Testis (tissue), 2 donors: Measurements from ENCODE around the gene RBP5.

ENCODE experiments used
- POLR2A ChIP-seq: fragments of 450-650 bp; IDR thresholded peaks from one replicate; pipeline ENCODE4 v1.6.1; 2017; ENCODE audit warnings: antibody characterized with exemption, mild to moderate bottlenecking, moderate library complexity
- TF ChIP-seq, protein P1 (sequence below), 3 experiments: fragments of 450-650 bp in 2 of 3; fragments of 200-600 bp in 1 of 3; sonication (generic) in 1 of 3; IDR thresholded peaks; one replicate each; pipeline ENCODE4 v1.5.1; 2016 to 2019; ENCODE audit warnings: antibody characterized with exemption in 3 of 3, mild to moderate bottlenecking in 2 of 3, moderate library complexity in 1 of 3

GRCh38 chr12:7103837-7104584 is 24.7 kb downstream of the RBP5 start:
- TF ChIP-seq, protein P1, sequence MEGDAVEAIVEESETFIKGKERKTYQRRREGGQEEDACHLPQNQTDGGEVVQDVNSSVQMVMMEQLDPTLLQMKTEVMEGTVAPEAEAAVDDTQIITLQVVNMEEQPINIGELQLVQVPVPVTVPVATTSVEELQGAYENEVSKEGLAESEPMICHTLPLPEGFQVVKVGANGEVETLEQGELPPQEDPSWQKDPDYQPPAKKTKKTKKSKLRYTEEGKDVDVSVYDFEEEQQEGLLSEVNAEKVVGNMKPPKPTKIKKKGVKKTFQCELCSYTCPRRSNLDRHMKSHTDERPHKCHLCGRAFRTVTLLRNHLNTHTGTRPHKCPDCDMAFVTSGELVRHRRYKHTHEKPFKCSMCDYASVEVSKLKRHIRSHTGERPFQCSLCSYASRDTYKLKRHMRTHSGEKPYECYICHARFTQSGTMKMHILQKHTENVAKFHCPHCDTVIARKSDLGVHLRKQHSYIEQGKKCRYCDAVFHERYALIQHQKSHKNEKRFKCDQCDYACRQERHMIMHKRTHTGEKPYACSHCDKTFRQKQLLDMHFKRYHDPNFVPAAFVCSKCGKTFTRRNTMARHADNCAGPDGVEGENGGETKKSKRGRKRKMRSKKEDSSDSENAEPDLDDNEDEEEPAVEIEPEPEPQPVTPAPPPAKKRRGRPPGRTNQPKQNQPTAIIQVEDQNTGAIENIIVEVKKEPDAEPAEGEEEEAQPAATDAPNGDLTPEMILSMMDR (IDR thresholded peaks at IDR 0.05): no peak
- TF ChIP-seq POLR2A: no peak
